IMR-90 (cell line): Measurements from ENCODE around the gene VPS41.

Experiments used
- BHLHE40 ChIP-seq: fragments of 150-350 bp; IDR thresholded peaks from 2 replicates; pipeline ENCODE4 v1.6.1; 2016; ENCODE audit warnings: mild to moderate bottlenecking, low read depth, low read length
- CTCF ChIP-seq: conservative IDR thresholded peaks from 2 replicates; pipeline ENCODE4 v1.5.1; 2012; ENCODE audit warnings: mild to moderate bottlenecking, low read depth, low read length, improper control_type of control experiment
- MXI1 ChIP-seq: IDR thresholded peaks from 2 replicates; pipeline ENCODE4 v1.6.1; 2012; ENCODE audit warnings: low read depth, mild to moderate bottlenecking, low read length, moderate library complexity, borderline replicate concordance
- POLR2A ChIP-seq: IDR thresholded peaks from 2 replicates; pipeline ENCODE4 v1.6.1; 2012; ENCODE audit warnings: mild to moderate bottlenecking, low read depth, low read length
- RAD21 ChIP-seq: IDR thresholded peaks from 2 replicates; pipeline ENCODE4 v1.6.1; 2012; ENCODE audit warnings: low read length, improper control_type of control experiment
- RCOR1 ChIP-seq: IDR thresholded peaks from 2 replicates; pipeline ENCODE4 v1.6.1; 2012; ENCODE audit warnings: mild to moderate bottlenecking, low read length, improper control_type of control experiment; ENCODE audit not compliant: insufficient replicate concordance
- SMC3 ChIP-seq: fragments of 150-350 bp; IDR thresholded peaks from 2 replicates; pipeline ENCODE4 v1.6.1; 2016; ENCODE audit warnings: low read depth, mild to moderate bottlenecking, antibody characterized with exemption, low read length, moderate library complexity

GRCh38 chr7:38798552-38799267 lies 110.3 kb downstream of the VPS41 start:
- TF ChIP-seq RAD21 = no peak
- no peak for TF ChIP-seq CTCF
- no peak for TF ChIP-seq POLR2A
- TF ChIP-seq BHLHE40 = no peak
- no peak for TF ChIP-seq SMC3
- no peak for TF ChIP-seq MXI1
- TF ChIP-seq RCOR1 = no peak
